Measurements from ENCODE around the gene B3GNT3.
A peak's percentile ranks its signal among the peaks of the same experiment; 100 is the strongest.

B3GNT3 gene

GRCh38 chr19:17826508-17827056, 31.6 kb downstream of the B3GNT3 start:
- DNase-seq (ENCODE audit: insufficient read length, low spot score) (no peak), FAIRE-seq (no peak)
- no peak for TF ChIP-seq POLR2A (IDR thresholded peaks at IDR 0.05; ENCODE audit: low read depth, low read length)

- TF ChIP-seq POLR2A (IDR thresholded peaks at IDR 0.05; ENCODE audit: low read depth, low read length): no peak
- FAIRE-seq (no peak), DNase-seq (ENCODE audit: insufficient read length, low spot score) (peak; percentile 92)
These were observed 35.1 kb downstream of the B3GNT3 start for GRCh38 chr19:17829855-17830566.

GRCh38 chr19:17830567-17831418, 35.9 kb downstream of the B3GNT3 start:
- FAIRE-seq (no peak), DNase-seq (ENCODE audit: insufficient read length, low spot score) (peak; percentile 92)
- TF ChIP-seq POLR2A (IDR thresholded peaks at IDR 0.05; ENCODE audit: low read depth, low read length): no peak

- no peak for TF ChIP-seq POLR2A (IDR thresholded peaks at IDR 0.05; ENCODE audit: low read depth, low read length)
- DNase-seq (ENCODE audit: insufficient read length, low spot score): no peak
- no peak for FAIRE-seq
These were observed 36.5 kb downstream of the B3GNT3 start for GRCh38 chr19:17831419-17831888.

GRCh38 chr19:17832443-17833208, 37.7 kb downstream of the B3GNT3 start:
- DNase-seq (ENCODE audit: insufficient read length, low spot score): no peak
- TF ChIP-seq POLR2A (IDR thresholded peaks at IDR 0.05; ENCODE audit: low read depth, low read length): no peak
- FAIRE-seq: no peak

GRCh38 chr19:17834350-17835181, 39.6 kb downstream of the B3GNT3 start:
- FAIRE-seq (no peak), DNase-seq (ENCODE audit: insufficient read length, low spot score) (no peak)
- no peak for TF ChIP-seq POLR2A (IDR thresholded peaks at IDR 0.05; ENCODE audit: low read depth, low read length)

- FAIRE-seq (no peak), DNase-seq (ENCODE audit: insufficient read length, low spot score) (no peak)
- no peak for TF ChIP-seq POLR2A (IDR thresholded peaks at IDR 0.05; ENCODE audit: low read depth, low read length)
These were observed 40.5 kb downstream of the B3GNT3 start for GRCh38 chr19:17835182-17836006.

- FAIRE-seq (no peak), DNase-seq (ENCODE audit: insufficient read length, low spot score) (no peak)
- TF ChIP-seq POLR2A (IDR thresholded peaks at IDR 0.05; ENCODE audit: low read depth, low read length): no peak
These were observed 41.6 kb downstream of the B3GNT3 start for GRCh38 chr19:17836530-17836929.

GRCh38 chr19:17837972-17838371, 43.0 kb downstream of the B3GNT3 start:
- FAIRE-seq (no peak), DNase-seq (ENCODE audit: insufficient read length, low spot score) (no peak)
- no peak for TF ChIP-seq POLR2A (IDR thresholded peaks at IDR 0.05; ENCODE audit: low read depth, low read length)

- no peak for DNase-seq (ENCODE audit: insufficient read length, low spot score)
- TF ChIP-seq POLR2A (IDR thresholded peaks at IDR 0.05; ENCODE audit: low read depth, low read length): no peak
- no peak for FAIRE-seq
These were observed 45.1 kb downstream of the B3GNT3 start for GRCh38 chr19:17840019-17840418.

GRCh38 chr19:17841371-17841809, 46.5 kb downstream of the B3GNT3 start:
- DNase-seq (ENCODE audit: insufficient read length, low spot score): peak; percentile 61
- TF ChIP-seq POLR2A (IDR thresholded peaks at IDR 0.05; ENCODE audit: low read depth, low read length): no peak

More at GRCh38 chr19:17841371-17841809, 46.5 kb downstream of the B3GNT3 start:
- FAIRE-seq: no peak

All from H54 (cell line).